M059J (cell line): ENCODE results near the gene POLR2F. TPM values are rescaled to one million over a fixed set of nuclear protein-coding genes. Genes with fewer than 3 reads are reported as not detected.
"Not testable (repeated sequence)": the region's sequence is repeated elsewhere in the genome, so short reads cannot be mapped to it uniquely, and the experiment has no call there.

Experiments
- DNase-seq: peaks from one replicate; pipeline ENCODE4 v3.0.0-alpha.2; 2012; ENCODE audit warnings: low read depth
- total RNA-seq: library from RNA; depleted of rRNA; stranded (reverse); fragments of >200 nt; shearing (Covaris generic); gene quantifications from 2 replicates; pipeline ENCODE4 v1.2.3, GENCODE V29; 2014

Gene POLR2F
- total RNA-seq, 1 experiment from 2014 or later: 91.6 TPM

DNA sequence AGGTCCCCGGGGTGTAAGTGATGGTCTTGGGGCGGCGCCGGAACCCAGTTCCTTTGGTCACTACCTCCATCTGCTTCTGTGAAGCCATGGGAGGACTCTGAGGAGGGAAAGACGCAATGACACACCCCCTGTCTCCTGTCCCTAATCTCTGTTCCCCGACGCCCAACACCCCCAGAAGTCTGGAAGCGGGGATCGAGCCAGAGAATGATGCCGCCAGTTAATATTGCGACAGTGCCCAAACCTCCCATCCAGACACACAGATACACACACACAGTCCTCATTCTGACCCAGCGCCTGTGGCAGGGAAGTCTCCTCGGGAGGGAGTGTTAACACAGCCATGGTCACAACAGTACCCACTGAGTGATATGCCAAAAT is 450 bp upstream of the POLR2F start:
- no peak for DNase-seq

DNA sequence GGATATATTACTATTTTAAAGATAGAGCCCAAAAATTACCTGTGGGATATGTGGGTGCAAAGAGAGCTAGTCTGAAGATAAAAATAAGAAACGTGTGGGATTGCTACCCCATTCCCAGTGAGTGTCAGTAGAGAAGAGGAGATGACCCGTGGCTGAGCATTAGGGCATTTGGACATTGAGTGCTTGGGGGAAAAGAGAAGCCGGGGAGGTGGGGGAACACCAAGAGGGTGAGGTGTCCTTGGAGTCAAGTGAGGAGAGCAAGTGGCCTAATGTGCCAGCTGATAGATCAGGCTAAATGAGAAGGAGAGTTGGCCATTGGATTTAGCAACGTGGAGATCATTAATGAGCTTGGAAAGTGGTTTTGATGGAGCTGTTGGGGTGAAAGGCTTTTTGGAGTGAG is 1.2 kb downstream of the POLR2F start:
- DNase-seq: no peak

DNA sequence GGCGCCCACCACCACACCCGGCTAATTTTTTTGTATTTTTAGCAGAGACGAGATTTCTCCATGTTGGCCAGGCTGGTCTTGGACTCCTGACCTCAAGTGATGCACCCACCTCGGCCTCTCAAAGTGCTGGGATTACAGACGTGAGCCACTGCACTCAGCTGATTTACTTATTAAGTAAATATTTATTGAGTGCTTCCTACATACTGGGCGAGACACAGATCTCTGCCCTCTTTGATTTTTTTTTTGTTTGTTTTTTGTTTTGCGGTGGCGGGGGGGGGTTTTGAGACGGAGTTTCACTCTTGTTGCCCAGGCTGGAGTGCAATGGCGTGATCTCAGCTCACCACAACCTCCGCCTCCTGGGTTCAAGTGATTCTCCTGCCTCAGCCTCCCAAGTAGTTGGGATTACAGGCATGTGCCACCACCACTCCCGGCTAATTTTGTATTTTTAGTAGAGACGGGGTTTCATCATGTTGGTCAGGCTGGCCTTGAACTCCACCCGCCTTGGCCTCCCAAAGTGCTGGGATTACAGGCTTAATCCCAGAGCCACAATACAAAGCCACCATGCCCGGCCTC is 2.4 kb downstream of the POLR2F start:
- not testable (repeated sequence) for DNase-seq

DNA sequence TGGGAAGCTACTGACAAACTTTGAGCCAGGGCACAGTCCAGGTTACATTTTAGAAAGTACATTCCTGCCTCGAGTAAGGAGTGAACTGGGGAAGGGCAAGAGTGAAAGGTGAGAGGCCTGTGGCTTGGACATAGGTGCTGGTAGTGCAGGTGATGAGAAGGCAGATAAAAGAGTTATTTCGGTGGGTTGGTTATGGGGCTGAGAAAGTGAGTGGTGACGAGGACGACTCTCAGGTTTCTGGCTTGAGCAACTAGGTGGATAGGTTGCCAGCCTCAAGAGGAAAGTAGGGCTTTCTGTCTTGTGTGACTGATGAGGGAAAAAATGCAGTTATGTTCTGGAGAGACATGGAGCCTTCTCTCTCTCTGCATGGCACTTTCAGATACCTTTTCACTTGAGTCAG is 3.7 kb downstream of the POLR2F start:
- DNase-seq: no peak

DNA sequence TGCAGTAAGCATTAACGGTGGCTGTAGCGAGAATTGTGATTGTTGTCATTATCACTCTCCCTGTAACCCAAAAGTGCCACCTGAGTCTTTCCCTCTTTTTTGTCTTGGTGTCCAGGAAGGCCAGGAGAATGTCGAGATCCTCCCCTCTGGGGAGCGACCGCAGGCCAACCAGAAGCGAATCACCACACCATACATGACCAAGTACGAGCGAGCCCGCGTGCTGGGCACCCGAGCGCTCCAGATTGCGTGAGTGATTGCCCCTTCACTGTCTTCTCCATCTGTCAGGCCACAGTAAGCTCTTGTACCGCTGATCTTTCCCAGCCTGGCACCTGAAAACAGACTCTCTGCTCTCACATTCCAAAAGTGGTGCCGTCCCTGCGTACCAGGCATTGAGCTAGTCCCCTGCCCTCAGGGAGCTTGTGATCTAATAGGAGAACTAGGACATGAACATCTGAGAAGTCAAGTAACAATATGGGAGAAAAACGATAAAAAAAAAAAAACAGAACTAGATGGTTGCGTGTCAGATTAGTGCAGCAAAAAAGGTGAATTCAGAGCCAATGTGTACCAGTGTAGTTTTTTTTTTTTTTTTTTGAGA is 5.8 kb downstream of the POLR2F start:
- no peak for DNase-seq

DNA sequence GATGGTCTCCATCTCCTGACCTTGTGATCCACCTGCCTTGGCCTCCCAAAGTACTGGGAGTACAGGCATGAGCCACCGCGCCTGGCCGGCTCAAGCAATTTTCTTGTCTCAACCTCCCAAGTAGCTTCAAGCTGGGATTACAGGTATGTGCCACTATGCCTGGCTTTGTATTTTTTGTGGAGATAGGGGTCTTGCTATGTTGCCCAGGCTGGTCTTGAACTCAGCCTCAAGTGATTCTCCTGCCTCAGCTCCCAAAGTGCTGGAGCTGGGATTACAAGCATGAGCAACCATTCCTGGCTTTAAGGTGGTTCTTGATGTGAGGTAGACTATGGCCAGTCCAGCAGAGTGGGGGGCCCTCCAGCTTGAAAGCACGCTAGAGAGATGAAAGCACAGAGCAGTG is 7.6 kb downstream of the POLR2F start:
- DNase-seq: no peak

DNA sequence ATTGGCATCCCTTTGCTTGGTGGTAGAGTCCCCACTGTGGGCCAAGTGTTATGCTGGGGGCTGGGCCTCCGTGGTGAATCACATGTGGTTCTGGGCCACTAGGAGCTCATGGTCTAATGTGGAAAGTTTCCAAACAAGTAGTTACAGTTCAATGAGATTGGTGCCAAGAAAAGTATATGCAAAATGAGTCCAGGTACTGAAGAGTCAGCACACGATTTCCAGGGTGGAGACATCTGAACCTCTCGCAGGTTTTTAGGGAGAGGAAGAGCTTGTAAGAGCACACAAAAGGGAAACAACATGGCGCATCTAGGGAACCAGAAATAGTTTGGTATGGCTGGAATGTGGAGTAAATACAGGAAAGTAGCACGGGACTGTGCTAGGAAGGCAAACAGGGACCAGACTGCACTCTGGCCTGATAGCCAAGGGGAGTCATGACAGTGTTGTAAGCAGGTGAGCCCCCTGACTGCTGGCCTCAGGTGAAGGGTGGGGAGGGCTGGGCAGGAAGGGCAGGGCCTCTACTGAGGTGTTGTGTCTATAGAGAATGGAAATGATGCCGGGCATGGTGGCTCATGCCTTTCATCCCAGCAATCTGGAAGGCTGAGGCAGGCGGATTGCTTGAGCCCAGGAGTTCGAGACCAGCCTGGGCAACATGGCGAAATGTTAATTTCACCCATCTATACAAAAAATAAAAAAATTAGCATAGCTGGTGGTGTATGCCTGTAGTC is 12.6 kb downstream of the POLR2F start:
- DNase-seq: no peak

DNA sequence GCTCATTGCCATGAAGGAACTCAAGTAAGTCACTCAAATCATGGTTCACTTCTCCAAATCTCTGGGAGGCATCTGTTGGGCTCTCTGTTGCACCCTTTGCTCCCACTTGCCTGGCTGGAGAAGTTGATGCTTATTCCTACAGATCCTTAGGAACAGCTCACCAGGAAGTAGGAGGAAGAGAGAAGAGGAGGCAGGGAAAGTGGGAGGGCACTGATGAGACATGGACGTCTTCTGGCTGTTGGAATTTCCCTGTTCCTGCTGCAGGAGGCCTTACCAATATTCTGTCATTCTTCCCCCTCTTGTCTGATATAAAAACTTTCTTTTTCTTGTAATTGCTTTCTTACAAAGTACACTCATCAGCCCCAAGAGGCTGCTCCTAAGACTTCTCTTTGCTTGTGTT is 13.6 kb downstream of the POLR2F start:
- DNase-seq: no peak

DNA sequence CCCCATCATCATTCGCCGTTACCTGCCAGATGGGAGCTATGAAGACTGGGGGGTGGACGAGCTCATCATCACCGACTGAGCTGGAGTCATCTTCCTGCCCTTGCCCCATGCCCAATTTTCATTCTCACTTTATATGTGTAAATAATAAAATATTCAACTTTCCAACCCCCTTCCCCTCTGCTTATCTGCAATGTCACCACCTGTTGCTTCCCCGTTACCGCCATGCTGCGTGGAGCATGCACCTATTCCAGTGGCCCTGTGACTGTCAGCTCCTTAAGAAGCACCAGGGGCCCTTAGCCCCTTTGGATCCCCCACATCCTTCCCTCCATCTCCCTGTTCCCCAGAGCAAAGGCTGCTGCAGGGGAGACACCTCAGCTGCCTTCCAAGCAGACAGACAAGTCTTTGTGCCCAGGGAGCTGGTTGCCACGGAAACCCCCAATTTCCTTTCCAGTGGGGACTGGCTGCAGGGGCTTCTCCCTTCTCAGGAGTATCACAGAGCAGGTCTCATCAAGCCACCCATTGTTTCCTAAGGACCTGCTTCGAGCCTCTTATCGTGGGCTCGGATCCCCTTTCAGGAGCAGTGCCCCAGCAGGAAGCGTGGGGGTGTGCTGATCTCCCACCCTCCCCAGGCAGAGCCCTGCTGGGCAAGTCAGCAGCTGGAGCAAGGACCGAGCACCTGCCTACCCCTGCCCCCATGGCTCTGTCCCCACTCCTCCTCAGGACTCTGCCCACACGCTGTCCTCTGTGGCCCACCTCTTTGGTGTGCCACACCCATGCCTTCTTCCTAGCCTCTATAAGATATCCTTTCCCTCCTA is 14.3 kb downstream of the POLR2F start:
- no peak for DNase-seq

DNA sequence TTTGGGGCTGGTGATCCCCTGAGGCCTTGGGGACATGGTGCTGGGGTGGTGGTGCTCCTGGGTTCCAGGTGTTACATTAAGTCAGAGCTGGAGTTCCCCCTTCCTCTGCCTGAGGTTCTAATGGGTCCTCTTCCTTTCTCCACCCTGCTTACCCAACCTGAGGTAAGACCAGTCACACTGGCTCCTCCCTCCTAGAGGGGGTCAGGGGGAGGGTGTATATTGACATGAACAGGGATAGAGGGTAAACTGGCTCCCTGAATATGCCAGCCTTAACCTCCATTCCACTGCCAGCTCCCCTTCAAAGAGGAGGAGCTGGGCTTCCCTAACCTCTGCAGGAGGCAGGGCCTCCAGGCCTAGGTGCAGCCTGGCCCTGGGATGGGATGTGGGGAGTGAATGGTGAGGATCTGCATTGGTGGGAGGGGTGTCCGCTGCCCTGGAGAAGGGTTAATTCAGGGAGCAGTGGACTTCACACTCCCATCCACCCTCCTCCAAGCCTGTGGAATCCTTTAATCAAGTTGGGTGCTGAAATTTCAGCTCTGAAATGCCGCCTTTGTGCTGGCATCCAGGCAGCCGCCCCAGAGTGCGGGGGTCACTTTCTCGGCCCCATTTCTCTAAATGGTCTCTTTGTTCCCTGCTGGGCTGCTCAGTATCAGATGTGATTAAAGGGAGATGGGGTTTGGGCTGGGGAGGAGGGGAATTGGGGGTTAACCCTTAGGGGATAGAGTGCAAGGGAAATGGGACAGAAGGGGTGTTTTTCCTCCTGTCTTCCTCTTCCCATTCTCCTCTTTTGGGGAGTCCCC is 15.2 kb downstream of the POLR2F start:
- no peak for DNase-seq

DNA sequence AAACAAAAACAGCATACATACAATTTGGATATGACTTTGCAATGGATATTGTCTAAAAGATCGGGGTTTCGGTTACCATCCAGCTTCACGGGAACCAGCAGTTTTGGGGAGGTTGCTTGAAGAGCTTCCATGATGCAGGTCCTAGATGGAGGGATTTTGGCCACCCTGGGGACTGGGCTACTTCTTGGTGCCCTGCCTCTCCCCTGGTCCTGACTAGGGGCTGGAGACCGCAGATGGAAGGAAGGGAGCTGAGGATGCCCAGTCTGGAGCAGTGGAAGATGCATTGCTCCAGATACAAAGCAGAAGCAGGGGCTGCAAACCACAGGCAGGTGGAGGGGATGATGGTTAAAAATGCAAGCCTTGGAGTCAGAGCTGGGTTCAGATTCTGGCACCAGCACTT is 17.4 kb downstream of the POLR2F start:
- no peak for DNase-seq

DNA sequence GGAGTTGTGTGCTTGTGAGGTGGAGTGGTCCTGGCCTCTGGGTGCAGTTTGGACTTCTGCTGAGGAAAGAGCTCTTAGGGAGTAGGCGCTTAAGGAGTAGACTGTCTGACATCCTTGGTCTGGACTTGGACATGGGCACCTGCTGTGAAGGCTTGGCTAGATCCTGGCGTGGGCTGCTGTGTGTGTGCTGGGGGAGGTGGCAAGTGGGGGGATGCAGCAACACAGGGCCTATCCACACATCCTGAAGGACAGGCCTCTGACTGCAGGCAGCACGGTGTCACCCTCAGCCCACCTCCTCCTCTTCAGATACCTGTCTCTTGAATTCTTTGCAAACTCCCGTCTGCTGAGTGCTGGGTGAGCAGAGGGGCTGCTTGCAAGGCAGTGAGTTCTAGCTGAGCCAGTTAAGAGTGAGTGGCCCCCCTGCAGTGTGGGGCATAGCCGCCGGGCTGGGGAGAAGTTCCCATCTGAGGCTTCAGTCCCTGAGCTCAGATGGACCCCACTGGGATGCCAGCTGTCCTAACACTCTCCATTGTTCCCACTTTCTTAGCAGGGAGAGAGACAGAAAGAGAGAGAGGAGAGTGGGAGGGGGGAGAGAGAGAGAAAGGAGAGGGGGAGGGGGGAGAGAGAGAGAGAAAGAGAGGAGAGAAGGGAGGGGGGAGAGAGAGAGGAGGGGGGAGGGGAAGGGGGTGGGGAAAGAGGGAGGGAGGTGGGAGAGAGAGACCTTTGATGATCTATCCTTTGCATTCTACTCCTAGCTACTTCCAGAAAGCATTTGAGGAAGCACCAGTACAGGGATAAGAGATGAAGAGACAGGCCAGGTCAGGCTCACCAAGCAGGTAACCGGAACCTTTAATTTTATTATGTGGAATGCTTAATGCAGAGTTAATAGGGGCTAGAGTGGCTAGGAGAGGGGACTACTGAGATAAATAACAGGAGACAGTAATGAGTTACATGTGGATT is 18.3 kb downstream of the POLR2F start:
- DNase-seq: no peak

DNA sequence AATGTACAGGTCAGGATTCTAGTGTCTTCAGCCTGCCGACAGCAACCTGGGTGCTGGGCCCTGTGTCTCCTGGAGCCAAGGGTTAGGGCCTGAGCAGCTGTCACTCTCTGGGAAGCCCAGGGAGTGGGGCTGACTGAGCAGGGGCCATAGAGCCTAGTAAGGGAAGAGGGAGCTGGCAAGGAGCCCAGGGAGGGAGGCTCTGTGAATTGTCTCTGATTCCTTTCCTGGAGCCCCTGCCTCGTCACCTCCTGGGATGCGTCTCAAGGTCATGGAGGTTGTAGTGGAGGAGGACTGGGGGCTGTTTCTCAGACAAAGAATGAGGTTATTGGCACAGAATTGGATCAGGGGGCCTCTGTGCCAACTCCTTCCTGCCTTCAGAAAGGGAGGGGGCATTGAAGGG is 19.0 kb downstream of the POLR2F start:
- DNase-seq: no peak

DNA sequence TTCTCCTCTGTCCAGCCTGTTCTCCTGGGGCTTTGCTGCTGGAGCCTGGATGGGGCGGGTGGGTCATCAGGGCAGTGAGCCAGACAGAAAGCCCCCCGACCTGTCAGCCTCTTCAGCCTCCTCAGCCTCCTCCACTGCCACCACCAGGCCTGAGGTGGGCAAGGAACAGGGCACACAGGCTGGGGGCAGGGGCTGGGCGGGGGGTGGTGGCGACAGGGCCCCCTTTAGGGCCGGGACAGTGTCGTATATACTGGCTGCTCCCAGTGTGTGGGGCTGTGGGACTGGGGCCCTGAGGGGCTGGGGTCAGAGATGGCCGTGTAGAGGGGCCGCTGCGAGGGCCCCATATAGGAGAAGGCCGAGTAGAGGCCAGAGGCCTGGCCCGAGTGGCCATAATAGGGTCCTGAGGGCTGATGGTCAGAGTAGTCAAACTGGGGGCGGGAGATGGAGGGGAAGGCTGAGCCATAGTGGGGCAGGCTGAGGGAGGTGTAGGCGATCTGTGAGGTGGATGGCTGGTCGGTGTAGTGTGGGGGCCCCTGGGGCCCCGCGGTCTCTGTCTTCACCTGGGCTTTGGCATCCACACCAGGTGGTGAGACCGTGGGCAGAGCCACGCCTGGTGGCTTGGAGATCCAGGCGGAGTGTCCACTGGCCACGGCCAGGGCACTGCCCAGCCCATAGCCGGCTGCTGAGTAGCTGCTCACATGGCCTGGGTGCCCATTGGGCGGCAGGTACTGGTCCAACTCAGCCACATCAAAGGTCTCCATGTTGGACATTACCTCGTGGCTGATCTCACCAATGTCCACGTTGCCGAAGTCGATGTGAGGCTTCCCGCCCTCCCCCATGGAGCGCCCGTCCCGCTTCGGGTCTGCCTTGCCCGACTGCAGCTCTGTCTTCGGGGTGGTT is 20.0 kb downstream of the POLR2F start:
- DNase-seq: no peak

DNA sequence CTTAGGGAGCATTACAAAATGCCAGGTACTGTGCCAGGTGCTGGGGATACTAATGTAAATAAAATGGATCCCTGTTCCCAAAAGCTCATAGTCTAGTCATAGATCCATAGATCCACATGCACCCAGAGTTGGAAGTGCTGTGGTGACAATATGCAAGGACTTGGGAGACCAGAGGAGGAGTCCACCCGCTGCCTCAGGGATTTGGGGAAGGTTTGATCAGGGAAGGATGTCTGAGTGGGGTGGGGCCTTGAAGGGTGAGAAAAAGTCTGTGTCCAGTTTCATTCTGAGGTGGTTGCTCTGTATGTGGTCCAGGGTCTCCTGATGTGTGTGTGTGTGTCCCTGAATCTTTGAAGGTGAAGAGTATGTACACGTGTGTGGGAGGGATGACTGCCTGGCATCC is 21.7 kb downstream of the POLR2F start:
- no peak for DNase-seq

DNA sequence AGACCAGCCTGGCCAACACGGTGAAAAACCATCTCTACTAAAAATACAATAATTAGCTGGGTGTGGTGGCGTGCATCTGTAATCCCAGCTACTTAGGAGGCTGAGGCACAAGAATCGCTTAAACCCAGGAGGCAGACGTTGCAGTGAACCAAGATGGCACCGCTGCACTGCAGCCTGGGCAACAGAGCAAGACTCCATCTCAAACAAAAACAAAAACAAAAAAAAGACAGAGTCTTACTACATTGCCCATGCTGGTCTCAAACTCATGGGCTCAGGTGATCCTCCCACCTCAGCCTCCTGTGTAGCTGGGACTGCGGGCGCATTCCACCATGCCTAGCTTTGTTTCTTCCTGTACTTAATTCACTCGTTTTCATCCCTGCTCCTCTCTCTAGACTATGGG is 22.5 kb downstream of the POLR2F start:
- not testable (repeated sequence) for DNase-seq

DNA sequence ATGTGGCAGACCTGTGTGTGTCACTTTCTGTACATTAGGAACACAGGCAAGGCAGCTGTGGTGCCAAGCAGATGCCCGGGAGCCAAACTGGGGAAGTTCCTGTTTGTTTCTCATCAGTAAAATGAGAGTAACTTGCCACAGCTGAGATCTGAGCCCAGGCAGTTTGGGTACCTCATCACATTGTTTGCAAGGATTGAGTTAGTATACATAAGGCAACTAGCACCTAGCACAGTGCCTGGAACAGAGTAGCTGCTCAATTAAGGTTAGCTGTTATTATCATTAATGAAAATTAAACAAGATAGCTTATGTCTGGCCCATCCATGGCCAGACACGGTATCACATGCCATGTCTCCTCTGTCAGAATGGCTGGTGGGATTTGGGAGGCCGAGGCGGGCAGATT is 23.0 kb downstream of the POLR2F start:
- no peak for DNase-seq

DNA sequence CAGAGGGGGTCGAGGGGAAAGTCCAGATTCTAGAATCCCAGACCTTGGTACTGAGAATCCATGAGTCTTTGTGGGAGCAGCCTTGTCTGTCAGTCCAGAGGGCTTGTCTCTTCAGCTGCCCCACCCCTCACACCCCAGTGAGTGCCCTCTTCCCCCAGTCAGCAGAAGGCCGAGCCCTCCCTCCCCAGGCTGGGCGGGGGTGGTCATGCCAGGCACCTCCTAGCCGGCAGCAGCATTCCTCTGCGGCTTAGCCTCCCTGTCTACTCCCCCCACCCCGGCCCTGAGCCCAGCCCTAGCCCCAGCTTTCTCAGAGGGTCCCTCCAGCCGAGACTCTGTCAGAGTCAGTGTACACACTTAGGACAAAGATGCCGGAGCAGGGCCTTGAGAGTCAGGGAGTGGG is 26.3 kb downstream of the POLR2F start:
- no peak for DNase-seq

DNA sequence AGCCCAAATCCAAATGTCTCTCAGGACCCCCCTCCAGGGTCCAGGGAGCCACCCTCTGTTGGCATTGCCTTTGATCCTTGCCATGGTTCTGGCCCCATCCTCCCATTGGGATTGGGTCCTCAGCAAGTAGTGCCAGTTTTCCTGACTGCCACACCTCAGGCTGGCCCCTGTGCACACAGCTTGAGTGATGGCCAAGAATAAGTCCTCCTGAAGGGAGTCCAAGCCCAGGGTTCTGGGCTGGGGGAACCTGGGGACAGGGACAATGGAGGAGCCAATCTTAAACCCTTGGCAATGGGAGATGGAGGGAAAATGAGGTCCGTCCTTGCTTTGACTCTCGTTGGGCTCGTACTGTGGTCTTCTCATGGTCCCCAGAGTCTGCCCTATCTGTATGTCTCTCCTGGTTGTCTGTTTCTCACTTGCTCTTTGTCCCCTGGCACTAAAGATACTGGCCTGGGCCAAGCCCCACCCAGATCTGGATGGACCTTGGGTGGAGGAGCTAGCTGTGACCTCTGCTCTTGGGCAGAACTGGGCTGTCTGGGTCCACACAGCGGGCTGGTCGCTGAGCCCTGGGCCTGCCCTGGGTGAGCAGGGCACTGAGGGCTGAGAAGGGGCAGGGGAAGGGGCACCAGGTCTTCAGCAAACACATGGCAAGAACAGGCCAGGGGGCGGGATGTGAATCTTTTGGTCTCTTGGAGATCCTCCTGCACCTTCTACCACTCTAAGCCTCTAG is 27.9 kb downstream of the POLR2F start:
- no peak for DNase-seq
